ENCODE data around the gene GRK7. TPM values are rescaled to one million over a fixed set of nuclear protein-coding genes. Genes with fewer than 3 reads are reported as not detected.

The GRK7 gene
- total and polyA plus RNA-seq, 2 of the 13 experiments (the other 11 are each of a cell fraction or from before 2014, with no cell fraction given), result not detected

DNA sequence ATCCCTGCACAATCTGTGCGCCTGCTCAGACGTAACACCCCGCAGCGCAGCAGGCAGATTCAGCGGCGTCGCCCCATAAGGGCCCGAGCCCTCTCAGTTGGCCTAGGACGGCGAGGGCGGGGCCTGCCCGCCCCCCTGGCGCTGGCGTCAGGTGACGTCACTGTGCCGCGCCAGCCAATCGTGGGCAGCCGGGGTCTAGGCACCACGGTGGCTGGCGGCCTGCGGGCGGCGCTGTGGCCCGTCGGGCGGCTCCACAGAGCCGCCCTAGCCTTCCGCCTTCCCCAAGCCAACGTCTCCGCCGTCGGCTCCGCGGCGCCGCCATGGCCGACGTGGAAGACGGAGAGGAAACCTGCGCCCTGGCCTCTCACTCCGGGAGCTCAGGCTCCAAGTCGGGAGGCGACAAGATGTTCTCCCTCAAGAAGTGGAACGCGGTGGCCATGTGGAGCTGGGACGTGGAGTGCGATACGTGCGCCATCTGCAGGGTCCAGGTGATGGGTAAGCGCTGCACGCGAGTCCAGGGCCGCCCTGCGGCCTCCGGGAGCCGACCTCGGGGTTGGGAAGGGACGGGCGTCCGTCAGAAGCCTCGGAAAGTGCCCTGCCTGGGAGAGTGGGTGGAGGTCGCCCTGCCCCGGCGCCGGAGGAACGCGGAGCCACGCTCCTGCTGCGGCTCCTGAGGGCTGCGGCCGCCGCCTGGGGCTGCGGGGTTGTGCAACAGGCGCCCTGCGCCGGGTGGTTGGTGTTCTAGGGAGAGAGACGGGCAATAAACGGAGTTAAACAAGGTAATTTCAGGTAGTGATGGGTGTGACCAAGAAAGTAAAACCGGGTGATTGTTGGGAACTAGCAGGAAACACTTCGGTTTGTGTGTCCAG is 25.0 kb upstream of the GRK7 start, which contains the start of gene RNF7 (continued):
- TF ChIP-seq ZFY (CRISPR knock-in tag; IDR thresholded peaks at IDR 0.05) (peak; percentile 94), NONO (IDR thresholded peaks at IDR 0.05) (no peak), NONO (CRISPR knock-in tag; conservative IDR thresholded peaks at IDR 0.05) (peak; percentile 81; the same call in 1 of the 2 replicates), RXRA (CRISPR knock-in tag; IDR thresholded peaks at IDR 0.05) (peak; percentile 37; the same call in 1 of the 2 replicates), NR1H2 (CRISPR knock-in tag; IDR thresholded peaks at IDR 0.05; ENCODE audit: borderline replicate concordance, low read depth) (no peak), NFKBIZ (CRISPR knock-in tag; IDR thresholded peaks at IDR 0.05) (no peak), IRF2 (CRISPR knock-in tag; IDR thresholded peaks at IDR 0.05) (peak; percentile 73), CBX1 (IDR thresholded peaks at IDR 0.05; ENCODE audit: low read depth) (peak; percentile 59), ARID2 (CRISPR knock-in tag; IDR thresholded peaks at IDR 0.05; ENCODE audit: borderline replicate concordance) (no peak; the same call in 1 of the 2 replicates), PAX8 (CRISPR knock-in tag; IDR thresholded peaks at IDR 0.05; ENCODE audit: borderline replicate concordance) (0 out of 2 replicates have a peak, but pooled peaks have one; percentile 72), ZNF326 (CRISPR knock-in tag; IDR thresholded peaks at IDR 0.05; ENCODE audit: borderline replicate concordance) (no peak), TBL1XR1 (IDR thresholded peaks at IDR 0.05; ENCODE audit: borderline replicate concordance, low read length, partially characterized antibody) (peak; percentile 12), PAF1 (CRISPR knock-in tag; IDR thresholded peaks at IDR 0.05) (no peak), FIP1L1 (IDR thresholded peaks at IDR 0.05; ENCODE audit: borderline replicate concordance, insufficient read depth, low read depth, low read length) (0 out of 2 replicates have a peak, but pooled peaks have one; percentile 32)
- TF ChIP-seq, protein P1, sequence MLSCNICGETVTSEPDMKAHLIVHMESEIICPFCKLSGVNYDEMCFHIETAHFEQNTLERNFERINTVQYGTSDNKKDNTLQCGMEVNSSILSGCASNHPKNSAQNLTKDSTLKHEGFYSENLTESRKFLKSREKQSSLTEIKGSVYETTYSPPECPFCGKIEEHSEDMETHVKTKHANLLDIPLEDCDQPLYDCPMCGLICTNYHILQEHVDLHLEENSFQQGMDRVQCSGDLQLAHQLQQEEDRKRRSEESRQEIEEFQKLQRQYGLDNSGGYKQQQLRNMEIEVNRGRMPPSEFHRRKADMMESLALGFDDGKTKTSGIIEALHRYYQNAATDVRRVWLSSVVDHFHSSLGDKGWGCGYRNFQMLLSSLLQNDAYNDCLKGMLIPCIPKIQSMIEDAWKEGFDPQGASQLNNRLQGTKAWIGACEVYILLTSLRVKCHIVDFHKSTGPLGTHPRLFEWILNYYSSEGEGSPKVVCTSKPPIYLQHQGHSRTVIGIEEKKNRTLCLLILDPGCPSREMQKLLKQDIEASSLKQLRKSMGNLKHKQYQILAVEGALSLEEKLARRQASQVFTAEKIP (CRISPR knock-in tag; IDR thresholded peaks at IDR 0.05; ENCODE audit: borderline replicate concordance), result no peak
- TF ChIP-seq, protein P2, sequence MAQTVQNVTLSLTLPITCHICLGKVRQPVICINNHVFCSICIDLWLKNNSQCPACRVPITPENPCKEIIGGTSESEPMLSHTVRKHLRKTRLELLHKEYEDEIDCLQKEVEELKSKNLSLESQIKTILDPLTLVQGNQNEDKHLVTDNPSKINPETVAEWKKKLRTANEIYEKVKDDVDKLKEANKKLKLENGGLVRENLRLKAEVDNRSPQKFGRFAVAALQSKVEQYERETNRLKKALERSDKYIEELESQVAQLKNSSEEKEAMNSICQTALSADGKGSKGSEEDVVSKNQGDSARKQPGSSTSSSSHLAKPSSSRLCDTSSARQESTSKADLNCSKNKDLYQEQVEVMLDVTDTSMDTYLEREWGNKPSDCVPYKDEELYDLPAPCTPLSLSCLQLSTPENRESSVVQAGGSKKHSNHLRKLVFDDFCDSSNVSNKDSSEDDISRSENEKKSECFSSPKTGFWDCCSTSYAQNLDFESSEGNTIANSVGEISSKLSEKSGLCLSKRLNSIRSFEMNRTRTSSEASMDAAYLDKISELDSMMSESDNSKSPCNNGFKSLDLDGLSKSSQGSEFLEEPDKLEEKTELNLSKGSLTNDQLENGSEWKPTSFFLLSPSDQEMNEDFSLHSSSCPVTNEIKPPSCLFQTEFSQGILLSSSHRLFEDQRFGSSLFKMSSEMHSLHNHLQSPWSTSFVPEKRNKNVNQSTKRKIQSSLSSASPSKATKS (CRISPR knock-in tag; IDR thresholded peaks at IDR 0.05), result no peak; the same call in 1 of the 2 replicates
- TF ChIP-seq, protein P3, sequence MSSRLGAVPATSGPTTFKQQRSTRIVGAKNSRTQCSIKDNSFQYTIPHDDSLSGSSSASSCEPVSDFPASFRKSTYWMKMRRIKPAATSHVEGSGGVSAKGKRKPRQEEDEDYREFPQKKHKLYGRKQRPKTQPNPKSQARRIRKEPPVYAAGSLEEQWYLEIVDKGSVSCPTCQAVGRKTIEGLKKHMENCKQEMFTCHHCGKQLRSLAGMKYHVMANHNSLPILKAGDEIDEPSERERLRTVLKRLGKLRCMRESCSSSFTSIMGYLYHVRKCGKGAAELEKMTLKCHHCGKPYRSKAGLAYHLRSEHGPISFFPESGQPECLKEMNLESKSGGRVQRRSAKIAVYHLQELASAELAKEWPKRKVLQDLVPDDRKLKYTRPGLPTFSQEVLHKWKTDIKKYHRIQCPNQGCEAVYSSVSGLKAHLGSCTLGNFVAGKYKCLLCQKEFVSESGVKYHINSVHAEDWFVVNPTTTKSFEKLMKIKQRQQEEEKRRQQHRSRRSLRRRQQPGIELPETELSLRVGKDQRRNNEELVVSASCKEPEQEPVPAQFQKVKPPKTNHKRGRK (CRISPR knock-in tag; IDR thresholded peaks at IDR 0.05), result no peak
- TF ChIP-seq, protein P4, sequence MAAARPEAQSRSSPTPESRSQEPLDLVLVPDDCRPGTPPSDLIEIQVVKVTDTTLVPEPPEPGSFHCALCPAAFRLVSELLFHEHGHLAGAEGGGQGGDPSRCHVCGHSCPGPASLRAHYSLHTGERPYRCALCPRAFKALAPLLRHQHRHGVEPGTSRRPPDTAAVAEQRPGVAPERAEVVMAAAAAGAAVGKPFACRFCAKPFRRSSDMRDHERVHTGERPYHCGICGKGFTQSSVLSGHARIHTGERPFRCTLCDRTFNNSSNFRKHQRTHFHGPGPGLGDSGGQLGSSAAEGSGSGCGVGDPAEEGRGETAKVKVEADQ (CRISPR knock-in tag; IDR thresholded peaks at IDR 0.05; ENCODE audit: borderline replicate concordance), result peak; percentile 33; the same call in 1 of the 2 replicates
- TF ChIP-seq, protein P5, sequence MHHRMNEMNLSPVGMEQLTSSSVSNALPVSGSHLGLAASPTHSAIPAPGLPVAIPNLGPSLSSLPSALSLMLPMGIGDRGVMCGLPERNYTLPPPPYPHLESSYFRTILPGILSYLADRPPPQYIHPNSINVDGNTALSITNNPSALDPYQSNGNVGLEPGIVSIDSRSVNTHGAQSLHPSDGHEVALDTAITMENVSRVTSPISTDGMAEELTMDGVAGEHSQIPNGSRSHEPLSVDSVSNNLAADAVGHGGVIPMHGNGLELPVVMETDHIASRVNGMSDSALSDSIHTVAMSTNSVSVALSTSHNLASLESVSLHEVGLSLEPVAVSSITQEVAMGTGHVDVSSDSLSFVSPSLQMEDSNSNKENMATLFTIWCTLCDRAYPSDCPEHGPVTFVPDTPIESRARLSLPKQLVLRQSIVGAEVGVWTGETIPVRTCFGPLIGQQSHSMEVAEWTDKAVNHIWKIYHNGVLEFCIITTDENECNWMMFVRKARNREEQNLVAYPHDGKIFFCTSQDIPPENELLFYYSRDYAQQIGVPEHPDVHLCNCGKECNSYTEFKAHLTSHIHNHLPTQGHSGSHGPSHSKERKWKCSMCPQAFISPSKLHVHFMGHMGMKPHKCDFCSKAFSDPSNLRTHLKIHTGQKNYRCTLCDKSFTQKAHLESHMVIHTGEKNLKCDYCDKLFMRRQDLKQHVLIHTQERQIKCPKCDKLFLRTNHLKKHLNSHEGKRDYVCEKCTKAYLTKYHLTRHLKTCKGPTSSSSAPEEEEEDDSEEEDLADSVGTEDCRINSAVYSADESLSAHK (CRISPR knock-in tag; IDR thresholded peaks at IDR 0.05; ENCODE audit: borderline replicate concordance), result no peak
